ENCODE measurements around the gene PHYKPL.
"Not testable (repeated sequence)": the region's sequence is repeated elsewhere in the genome, so short reads cannot be mapped to it uniquely, and the experiment has no call there.

PHYKPL gene

GRCh38 chr5:178261666-178262600 lies 29.3 kb upstream of the PHYKPL start:
- no peak for DNase-seq

GRCh38 chr5:178259623-178260536 lies 27.3 kb upstream of the PHYKPL start:
- no peak for DNase-seq

GRCh38 chr5:178257650-178258049 lies 25.0 kb upstream of the PHYKPL start:
- no peak for DNase-seq

GRCh38 chr5:178256746-178257145 lies 24.1 kb upstream of the PHYKPL start:
- DNase-seq, result no peak

- not testable (repeated sequence) for DNase-seq
Measured at GRCh38 chr5:178253632-178254031, 21.0 kb upstream of the PHYKPL start.

GRCh38 chr5:178252258-178252657 lies 19.7 kb upstream of the PHYKPL start:
- no peak for DNase-seq

- DNase-seq, result no peak
Measured at GRCh38 chr5:178250263-178250662, 17.7 kb upstream of the PHYKPL start.

- no peak for DNase-seq
Measured at GRCh38 chr5:178249191-178249989, 16.8 kb upstream of the PHYKPL start.

- DNase-seq, result no peak
Measured at GRCh38 chr5:178248750-178249149, 16.1 kb upstream of the PHYKPL start.

- DNase-seq, result no peak
Measured at GRCh38 chr5:178247481-178248456, 15.2 kb upstream of the PHYKPL start.

- DNase-seq, result no peak
Measured at GRCh38 chr5:178246624-178247279, 14.2 kb upstream of the PHYKPL start.

GRCh38 chr5:178245389-178245788 lies 12.8 kb upstream of the PHYKPL start:
- DNase-seq, result no peak

- DNase-seq, result no peak
Measured at GRCh38 chr5:178244576-178244975, 12.0 kb upstream of the PHYKPL start.

GRCh38 chr5:178242416-178242815 lies 9.8 kb upstream of the PHYKPL start:
- no peak for DNase-seq

- DNase-seq, result no peak
Measured at GRCh38 chr5:178241688-178242231, 9.2 kb upstream of the PHYKPL start.

- no peak for DNase-seq
Measured at GRCh38 chr5:178241231-178241663, 8.6 kb upstream of the PHYKPL start.

GRCh38 chr5:178240766-178241165 lies 8.2 kb upstream of the PHYKPL start:
- no peak for DNase-seq

- no peak for DNase-seq
Measured at GRCh38 chr5:178240341-178240741, 7.7 kb upstream of the PHYKPL start.

- DNase-seq, result not testable (repeated sequence)
Measured at GRCh38 chr5:178239626-178240301, 7.2 kb upstream of the PHYKPL start.
